SK-N-SH (cell line): Measurements from ENCODE around the gene PROX1.

Source experiments
- EP300 ChIP-seq, 2 experiments: IDR thresholded peaks; 2 replicates each; pipeline versions ENCODE4 v1.4.0 to v1.6.1; 2012; ENCODE audit warnings: borderline replicate concordance in 1 of 2, low read depth in 1 of 2, low read length in 1 of 2
- EZH2phosphoT487 ChIP-seq: fragments of 200-600 bp; sonication (generic); IDR thresholded peaks from 2 replicates; pipeline ENCODE4 v1.6.1; 2017; ENCODE audit warnings: low read depth, mixed run types, mild to moderate bottlenecking, antibody characterized with exemption, moderate library complexity, borderline replicate concordance
- FOXM1 ChIP-seq: IDR thresholded peaks from 2 replicates; pipeline ENCODE4 v1.4.0; 2012; ENCODE audit warnings: low read depth, mild to moderate bottlenecking
- POLR2AphosphoS5 ChIP-seq: IDR thresholded peaks from 2 replicates; pipeline ENCODE4 v1.6.1; 2012; ENCODE audit warnings: low read depth, low read length
- SIN3A ChIP-seq: IDR thresholded peaks from 2 replicates; pipeline ENCODE4 v1.6.1; 2012; ENCODE audit warnings: low read depth, mild to moderate bottlenecking, low read length, moderate library complexity, borderline replicate concordance
- YY1 ChIP-seq: IDR thresholded peaks from 2 replicates; pipeline ENCODE4 v1.4.0; 2012; ENCODE audit warnings: low read depth, mild to moderate bottlenecking
- TF ChIP-seq, protein P1 (sequence below): fragments of 200-600 bp; sonication (generic); IDR thresholded peaks from 2 replicates; pipeline ENCODE4 v1.6.1; 2017; ENCODE audit warnings: antibody characterized with exemption, mild to moderate bottlenecking, moderate library complexity
- TF ChIP-seq, protein P2 (sequence below): IDR thresholded peaks from 2 replicates; pipeline ENCODE4 v1.4.0; 2012; ENCODE audit warnings: low read depth

DNA sequence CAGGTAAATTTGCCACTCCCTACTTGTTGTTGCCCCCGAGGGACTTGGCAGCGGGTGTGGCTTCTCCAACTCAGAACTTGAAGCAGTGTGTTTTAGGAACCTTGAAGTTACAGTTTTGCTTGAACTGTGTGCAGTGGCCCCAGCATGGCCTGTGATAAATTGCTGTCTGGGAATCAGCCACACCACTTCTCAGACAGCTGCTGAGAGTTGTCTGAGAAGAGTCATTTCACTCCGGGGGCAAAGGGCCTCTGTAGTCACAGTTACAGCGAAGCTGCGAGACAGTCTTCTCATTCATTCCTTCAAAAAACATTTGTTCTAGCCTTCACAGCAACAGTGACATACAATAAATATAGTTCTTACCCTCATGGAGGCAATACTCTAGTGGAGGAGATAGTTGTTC lies 70.3 kb downstream of the PROX1 start:
- TF ChIP-seq SIN3A: no peak
- TF ChIP-seq, protein P1, sequence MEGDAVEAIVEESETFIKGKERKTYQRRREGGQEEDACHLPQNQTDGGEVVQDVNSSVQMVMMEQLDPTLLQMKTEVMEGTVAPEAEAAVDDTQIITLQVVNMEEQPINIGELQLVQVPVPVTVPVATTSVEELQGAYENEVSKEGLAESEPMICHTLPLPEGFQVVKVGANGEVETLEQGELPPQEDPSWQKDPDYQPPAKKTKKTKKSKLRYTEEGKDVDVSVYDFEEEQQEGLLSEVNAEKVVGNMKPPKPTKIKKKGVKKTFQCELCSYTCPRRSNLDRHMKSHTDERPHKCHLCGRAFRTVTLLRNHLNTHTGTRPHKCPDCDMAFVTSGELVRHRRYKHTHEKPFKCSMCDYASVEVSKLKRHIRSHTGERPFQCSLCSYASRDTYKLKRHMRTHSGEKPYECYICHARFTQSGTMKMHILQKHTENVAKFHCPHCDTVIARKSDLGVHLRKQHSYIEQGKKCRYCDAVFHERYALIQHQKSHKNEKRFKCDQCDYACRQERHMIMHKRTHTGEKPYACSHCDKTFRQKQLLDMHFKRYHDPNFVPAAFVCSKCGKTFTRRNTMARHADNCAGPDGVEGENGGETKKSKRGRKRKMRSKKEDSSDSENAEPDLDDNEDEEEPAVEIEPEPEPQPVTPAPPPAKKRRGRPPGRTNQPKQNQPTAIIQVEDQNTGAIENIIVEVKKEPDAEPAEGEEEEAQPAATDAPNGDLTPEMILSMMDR: no peak
- no peak for TF ChIP-seq YY1
- TF ChIP-seq FOXM1: no peak
- TF ChIP-seq, protein P2, sequence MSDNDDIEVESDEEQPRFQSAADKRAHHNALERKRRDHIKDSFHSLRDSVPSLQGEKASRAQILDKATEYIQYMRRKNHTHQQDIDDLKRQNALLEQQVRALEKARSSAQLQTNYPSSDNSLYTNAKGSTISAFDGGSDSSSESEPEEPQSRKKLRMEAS: no peak
- no peak for TF ChIP-seq POLR2AphosphoS5
- no peak for TF ChIP-seq EP300 (IDR thresholded peaks at IDR 0.05; ENCODE audit: borderline replicate concordance in 1 of 2, low read depth in 1 of 2, low read length in 1 of 2)
- no peak for TF ChIP-seq EZH2phosphoT487
